ENCODE measurements around the gene SERGEF. TPM values are rescaled to one million over a fixed set of nuclear protein-coding genes. Genes with fewer than 3 reads are reported as not detected.

Gene SERGEF
- total RNA-seq, 1 experiment from 2014 or later: 31.4 TPM

DNA sequence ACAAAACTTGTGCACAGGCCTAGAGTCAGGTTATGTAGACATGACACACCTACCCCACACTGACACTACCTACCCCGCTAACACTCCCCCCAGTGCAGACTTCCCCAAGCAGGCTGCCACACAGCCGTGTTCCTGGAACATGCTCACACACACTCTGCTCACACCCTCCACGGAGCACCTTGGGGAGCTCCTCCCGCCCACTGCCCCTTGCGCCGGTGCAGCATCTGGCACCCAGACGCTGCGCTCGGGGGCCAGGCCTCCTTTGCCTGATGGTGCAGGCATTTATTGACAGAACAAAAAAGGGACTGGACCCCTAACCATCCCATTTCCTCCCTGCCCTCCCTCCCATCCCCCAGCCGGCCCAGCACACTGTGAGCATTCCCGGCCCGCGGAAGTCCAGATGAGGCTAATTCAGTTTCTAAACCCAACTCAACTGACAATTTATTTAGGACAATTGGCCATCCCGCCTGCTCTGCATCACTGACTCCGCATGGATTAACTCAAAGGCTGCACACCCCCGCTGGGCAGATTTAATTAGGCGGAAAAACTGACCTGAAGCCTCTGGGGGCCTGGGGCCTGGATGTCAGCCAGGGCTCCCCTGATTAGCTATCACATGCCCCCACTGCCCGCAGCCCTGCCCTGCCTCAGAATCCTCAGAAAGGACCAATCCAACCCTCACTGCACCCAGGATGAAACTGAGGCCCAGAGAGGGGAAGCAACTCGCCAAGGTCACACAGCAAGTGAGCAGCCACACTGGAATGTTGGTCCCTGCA, 248.2 kb downstream of the SERGEF start:
- H3K4me2 ChIP-seq (ENCODE audit: insufficient read depth, insufficient read length, low read length): no peak overlapping the region
- no peaks in the 10 kb centered on the region for H3K23me2 ChIP-seq (ENCODE audit: insufficient read length, low read depth, low read length, poor library complexity, severe bottlenecking)
- H3K4me1 ChIP-seq (ENCODE audit: insufficient read depth, low read length): no peaks in the 10 kb centered on the region
- H3K9me3 ChIP-seq (ENCODE audit: control insufficient read depth, low read depth, low read length): no peaks in the 10 kb centered on the region
- H2BK12ac ChIP-seq (ENCODE audit: insufficient read length, low read depth, low read length): no peak overlapping the region
- no peak overlapping the region for H3T11ph ChIP-seq (ENCODE audit: low read length)
- Mint-ChIP-seq H3K27ac (no peak overlapping the region), H3K27me3 (ENCODE audit: low read depth) (peaks cover 2% of the 10 kb centered on the region), H3K4me3 (no peak overlapping the region), H3K36me3 (ENCODE audit: insufficient read depth in 1 of 3, low read depth in 3 of 3) (no peaks in the 10 kb centered on the region), H3K4me1 (peaks cover 2 to 12% of the 10 kb centered on the region in 2 experiments; a peak in 3 of 4 replicates), H3K9me3 (no peaks in the 10 kb centered on the region; a peak in 2 of 5 replicates)
- H2AK5ac ChIP-seq (ENCODE audit: insufficient read length, low read length): no peak overlapping the region
- no peak overlapping the region for H2BK5ac ChIP-seq (ENCODE audit: insufficient read length, low read length)
- no peak overlapping the region for H3K23ac ChIP-seq (ENCODE audit: insufficient read length, low read depth, low read length)
- no peak overlapping the region for H3K14ac ChIP-seq (ENCODE audit: insufficient read depth, low read length)
- H4K5ac ChIP-seq (ENCODE audit: insufficient read length, low read depth, low read length): no peak overlapping the region
- no peak overlapping the region for H2BK120ac ChIP-seq (ENCODE audit: low read depth, low read length, poor library complexity, severe bottlenecking)
- H3K18ac ChIP-seq (ENCODE audit: insufficient read length, low read depth, low read length): no peak overlapping the region
- H3K27me3 ChIP-seq (ENCODE audit: insufficient read depth, low read length): no peaks in the 10 kb centered on the region
- no peak overlapping the region for H3K27ac ChIP-seq (ENCODE audit: insufficient read length, low read depth, low read length)
- no peak for TF ChIP-seq CTCF (conservative IDR thresholded peaks at IDR 0.05)
- H2BK15ac ChIP-seq (ENCODE audit: low read depth, low read length): no peak overlapping the region
- no peaks in the 10 kb centered on the region for H3K79me2 ChIP-seq (ENCODE audit: insufficient read depth, low read length)
- no peak for DNase-seq
- no peak overlapping the region for H2AFZ ChIP-seq (ENCODE audit: low read length)
- H4K20me1 ChIP-seq (ENCODE audit: control insufficient read depth, insufficient read depth, insufficient read length): no peaks in the 10 kb centered on the region
- H3K9ac ChIP-seq (ENCODE audit: extremely low read depth, insufficient read length, low read length): no peak overlapping the region
- no peak overlapping the region for H4K91ac ChIP-seq (ENCODE audit: insufficient read length, low read depth, low read length)
- no CpG with 5 or more reads among the region's 19 CpGs for WGBS (ENCODE audit: extremely low coverage, insufficient read length, low lambda C conversion rate)
- no peak overlapping the region for H3K4ac ChIP-seq (ENCODE audit: low read depth, low read length)
- no peaks in the 10 kb centered on the region for H3K79me1 ChIP-seq (ENCODE audit: insufficient read depth, low read depth, low read length, poor library complexity, severe bottlenecking)
- no peak overlapping the region for H4K8ac ChIP-seq (replicated peaks; ENCODE audit: insufficient read length, low read depth, low read length)
- H3K56ac ChIP-seq (ENCODE audit: insufficient read length, low read depth, low read length): no peak overlapping the region
- no peak overlapping the region for H2BK20ac ChIP-seq (ENCODE audit: low read depth, low read length, poor library complexity, severe bottlenecking)
